Stimulated activated CD8-positive, alpha-beta memory T cell treated with anti-CD3 and anti-CD28 coated beads, Interleukin-4, amount 100 ng/mL, for 1 hour (primary cell): ENCODE results near the gene ODC1.

ENCODE experiments used
- DNase-seq, 2 donors: peaks; one replicate each; pipeline ENCODE4 v3.0.0-alpha.2; 2020; ENCODE audit warnings: low read depth in 2 of 2, low spot score in 1 of 2

ODC1 gene

GRCh38 chr2:10402062-10402585 is 46.0 kb downstream of the ODC1 start:
- no peak for DNase-seq

GRCh38 chr2:10400978-10401951 is 46.9 kb downstream of the ODC1 start:
- no peak for DNase-seq

GRCh38 chr2:10400568-10400977 is 47.6 kb downstream of the ODC1 start:
- no peak for DNase-seq

GRCh38 chr2:10400002-10400401 is 48.1 kb downstream of the ODC1 start:
- DNase-seq: no peak

GRCh38 chr2:10399358-10399757 is 48.8 kb downstream of the ODC1 start:
- no peak for DNase-seq

- DNase-seq: no peak
Observed at GRCh38 chr2:10398496-10398895, 49.6 kb downstream of the ODC1 start.

GRCh38 chr2:10397878-10398277 is 50.2 kb downstream of the ODC1 start:
- no peak for DNase-seq

- no peak for DNase-seq
Observed at GRCh38 chr2:10397297-10397875, 50.7 kb downstream of the ODC1 start.

- no peak for DNase-seq
Observed at GRCh38 chr2:10396464-10396863, 51.7 kb downstream of the ODC1 start.

GRCh38 chr2:10395893-10396292 is 52.2 kb downstream of the ODC1 start:
- no peak for DNase-seq

- no peak for DNase-seq
Observed at GRCh38 chr2:10393640-10393982, 54.5 kb downstream of the ODC1 start.

- DNase-seq: no peak
Observed at GRCh38 chr2:10392951-10393639, 55.0 kb downstream of the ODC1 start.

- DNase-seq: no peak
Observed at GRCh38 chr2:10392548-10392947, 55.6 kb downstream of the ODC1 start.

- no peak for DNase-seq
Observed at GRCh38 chr2:10392100-10392499, 56.0 kb downstream of the ODC1 start.

GRCh38 chr2:10390369-10390801 is 57.7 kb downstream of the ODC1 start:
- DNase-seq: no peak
